Gastrocnemius medialis (tissue), 4 donors: ENCODE results near the gene SLAMF7.

ENCODE experiments used
- POLR2A ChIP-seq, 2 donors: fragments of 450-650 bp; IDR thresholded peaks; one replicate each; pipeline ENCODE4 v1.6.1; 2017; ENCODE audit warnings: antibody characterized with exemption in 2 of 2, mild to moderate bottlenecking in 2 of 2, moderate library complexity in 2 of 2
- TF ChIP-seq, protein P1 (sequence below), 5 experiments: fragments of 450-650 bp in 3 of 5; fragments of 200-600 bp in 2 of 5; sonication (generic) in 2 of 5; IDR thresholded peaks in 4 of 5; conservative IDR thresholded peaks in 1 of 5; 1 replicate in 4 of 5; 2 replicates in 1 of 5; pipeline ENCODE4 v1.5.1; 2016 to 2019; ENCODE audit warnings: antibody characterized with exemption in 5 of 5, mild to moderate bottlenecking in 3 of 5, moderate library complexity in 3 of 5

DNA sequence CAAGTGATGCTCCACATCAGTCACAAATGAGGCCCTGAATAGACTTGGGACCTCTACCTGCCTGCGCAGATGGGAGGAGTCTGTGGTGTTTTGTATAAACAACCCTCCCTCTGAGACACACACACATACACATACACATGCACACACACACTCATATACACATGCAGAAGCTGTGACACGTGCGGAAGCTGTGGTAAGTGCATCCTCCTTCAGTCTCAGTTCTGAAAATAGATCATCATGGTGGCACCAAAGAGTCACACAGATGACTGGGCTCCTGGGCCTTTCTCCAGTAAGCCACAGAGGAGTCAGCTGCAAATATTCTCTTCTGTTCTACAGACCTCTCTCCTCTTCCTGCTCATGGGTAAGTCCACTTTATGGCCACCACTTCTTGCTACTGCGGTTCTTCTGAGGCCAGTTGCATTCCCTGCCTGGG, 56.9 kb downstream of the SLAMF7 start, which contains the start of gene LY9:
- TF ChIP-seq, protein P1, sequence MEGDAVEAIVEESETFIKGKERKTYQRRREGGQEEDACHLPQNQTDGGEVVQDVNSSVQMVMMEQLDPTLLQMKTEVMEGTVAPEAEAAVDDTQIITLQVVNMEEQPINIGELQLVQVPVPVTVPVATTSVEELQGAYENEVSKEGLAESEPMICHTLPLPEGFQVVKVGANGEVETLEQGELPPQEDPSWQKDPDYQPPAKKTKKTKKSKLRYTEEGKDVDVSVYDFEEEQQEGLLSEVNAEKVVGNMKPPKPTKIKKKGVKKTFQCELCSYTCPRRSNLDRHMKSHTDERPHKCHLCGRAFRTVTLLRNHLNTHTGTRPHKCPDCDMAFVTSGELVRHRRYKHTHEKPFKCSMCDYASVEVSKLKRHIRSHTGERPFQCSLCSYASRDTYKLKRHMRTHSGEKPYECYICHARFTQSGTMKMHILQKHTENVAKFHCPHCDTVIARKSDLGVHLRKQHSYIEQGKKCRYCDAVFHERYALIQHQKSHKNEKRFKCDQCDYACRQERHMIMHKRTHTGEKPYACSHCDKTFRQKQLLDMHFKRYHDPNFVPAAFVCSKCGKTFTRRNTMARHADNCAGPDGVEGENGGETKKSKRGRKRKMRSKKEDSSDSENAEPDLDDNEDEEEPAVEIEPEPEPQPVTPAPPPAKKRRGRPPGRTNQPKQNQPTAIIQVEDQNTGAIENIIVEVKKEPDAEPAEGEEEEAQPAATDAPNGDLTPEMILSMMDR (IDR thresholded peaks at IDR 0.05 in 4 of 5, conservative IDR thresholded peaks at IDR 0.05 in 1 of 5), result no peak
- no peak for TF ChIP-seq POLR2A (IDR thresholded peaks at IDR 0.05)
